Measurements from ENCODE around the gene RGS11.
A peak's percentile ranks its signal among the peaks of the same experiment; 100 is the strongest.
"Not testable (repeated sequence)": the region's sequence is repeated elsewhere in the genome, so short reads cannot be mapped to it uniquely, and the experiment has no call there.

RGS11 gene

GRCh38 chr16:261031-261691 is 14.6 kb downstream of the RGS11 start:
- no peak for DNase-seq

GRCh38 chr16:260326-260725 is 15.4 kb downstream of the RGS11 start:
- DNase-seq = no peak

- no peak for DNase-seq
Measured at GRCh38 chr16:259814-260253, 15.9 kb downstream of the RGS11 start.

GRCh38 chr16:259226-259625 is 16.5 kb downstream of the RGS11 start:
- no peak for DNase-seq

- not testable (repeated sequence) for DNase-seq
Measured at GRCh38 chr16:258091-258490, 17.7 kb downstream of the RGS11 start.

GRCh38 chr16:255183-255582 is 20.6 kb downstream of the RGS11 start:
- no peak for DNase-seq

GRCh38 chr16:254461-254860 is 21.3 kb downstream of the RGS11 start:
- DNase-seq = no peak

GRCh38 chr16:253833-254232 is 21.9 kb downstream of the RGS11 start:
- no peak for DNase-seq

GRCh38 chr16:252366-253337 is 23.1 kb downstream of the RGS11 start:
- DNase-seq = no peak

GRCh38 chr16:249431-249830 is 26.3 kb downstream of the RGS11 start:
- no peak for DNase-seq

- no peak for DNase-seq
Measured at GRCh38 chr16:247027-247426, 28.7 kb downstream of the RGS11 start.

GRCh38 chr16:245105-245504 is 30.6 kb downstream of the RGS11 start:
- no peak for DNase-seq

GRCh38 chr16:243348-243747 is 32.4 kb downstream of the RGS11 start:
- DNase-seq = no peak

GRCh38 chr16:242281-242680 is 33.5 kb downstream of the RGS11 start:
- no peak for DNase-seq

GRCh38 chr16:240559-240958 is 35.2 kb downstream of the RGS11 start:
- DNase-seq = no peak

GRCh38 chr16:239948-240277 is 35.8 kb downstream of the RGS11 start:
- no peak for DNase-seq

- peak; percentile 96 for DNase-seq
Measured at GRCh38 chr16:234468-235305, 41.1 kb downstream of the RGS11 start, which contains the start of gene FAM234A. TSS of gene FAM234A (plus strand) at chr16:234821. CDS start at chr16:254414, 19,593 bp downstream.

GRCh38 chr16:230949-231348 is 44.8 kb downstream of the RGS11 start:
- DNase-seq = no peak

GRCh38 chr16:230351-230750 is 45.4 kb downstream of the RGS11 start:
- not testable (repeated sequence) for DNase-seq

GRCh38 chr16:229731-230281 is 45.9 kb downstream of the RGS11 start:
- no peak for DNase-seq

- peak; percentile 88 for DNase-seq
Measured at GRCh38 chr16:228852-229730, 46.7 kb downstream of the RGS11 start, which contains the start of gene LUC7L. TSS of gene LUC7L (minus strand) at chr16:229449. CDS start at chr16:229339, 110 bp downstream.

Data from NCI-H1436 (cell line).